ENCODE data around the gene TACR1.
A peak's percentile ranks its signal among the peaks of the same experiment; 100 is the strongest.

TACR1 gene

GRCh38 chr2:75047189-75047991 lies 151.9 kb downstream of the TACR1 start:
- peak; percentile 37 for DNase-seq (ENCODE audit: low spot score)

GRCh38 chr2:75045526-75046050 lies 153.7 kb downstream of the TACR1 start:
- DNase-seq (ENCODE audit: low spot score), result no peak

GRCh38 chr2:75044291-75044690 lies 155.0 kb downstream of the TACR1 start:
- DNase-seq (ENCODE audit: low spot score), result no peak

- DNase-seq (ENCODE audit: low spot score), result no peak
Observed at GRCh38 chr2:75042823-75043222, 156.5 kb downstream of the TACR1 start.

GRCh38 chr2:75041731-75042600 lies 157.4 kb downstream of the TACR1 start:
- DNase-seq (ENCODE audit: low spot score), result no peak

GRCh38 chr2:75041226-75041625 lies 158.1 kb downstream of the TACR1 start:
- no peak for DNase-seq (ENCODE audit: low spot score)

GRCh38 chr2:75035444-75036353 lies 163.6 kb downstream of the TACR1 start:
- no peak for DNase-seq (ENCODE audit: low spot score)

- no peak for DNase-seq (ENCODE audit: low spot score)
Observed at GRCh38 chr2:75033516-75033915, 165.8 kb downstream of the TACR1 start.

GRCh38 chr2:75031906-75032803 lies 167.2 kb downstream of the TACR1 start:
- DNase-seq (ENCODE audit: low spot score), result no peak

- no peak for DNase-seq (ENCODE audit: low spot score)
Observed at GRCh38 chr2:75031171-75031570, 168.1 kb downstream of the TACR1 start.

- DNase-seq (ENCODE audit: low spot score), result no peak
Observed at GRCh38 chr2:75030218-75031009, 168.9 kb downstream of the TACR1 start.

- DNase-seq (ENCODE audit: low spot score), result no peak
Observed at GRCh38 chr2:75027886-75028285, 171.4 kb downstream of the TACR1 start.

GRCh38 chr2:75025633-75026380 lies 173.5 kb downstream of the TACR1 start:
- DNase-seq (ENCODE audit: low spot score), result no peak

- no peak for DNase-seq (ENCODE audit: low spot score)
Observed at GRCh38 chr2:75025216-75025615, 174.1 kb downstream of the TACR1 start.

- DNase-seq (ENCODE audit: low spot score), result no peak
Observed at GRCh38 chr2:75023666-75024455, 175.5 kb downstream of the TACR1 start.

GRCh38 chr2:75022516-75022915 lies 176.8 kb downstream of the TACR1 start:
- DNase-seq (ENCODE audit: low spot score), result peak; percentile 66

- peak; percentile 83 for DNase-seq (ENCODE audit: low spot score)
Observed at GRCh38 chr2:75021672-75022071, 177.6 kb downstream of the TACR1 start.

GRCh38 chr2:75020476-75020875 lies 178.8 kb downstream of the TACR1 start:
- DNase-seq (ENCODE audit: low spot score), result no peak
